PC-9 (cell line): ENCODE measurements around the gene ST6GALNAC1. TPM values are rescaled to one million over a fixed set of nuclear protein-coding genes. Genes with fewer than 3 reads are reported as not detected.
A peak's percentile ranks its signal among the peaks of the same experiment; 100 is the strongest.
"Not testable (repeated sequence)": the region's sequence is repeated elsewhere in the genome, so short reads cannot be mapped to it uniquely, and the experiment has no call there.

Experiments
- BruUV-seq: library from RNA; stranded (reverse); fragments of 400-500 nt; replicated peaks from 2 replicates; lab custom pipeline; 2021; lab: Mats Ljungman, UMichigan
- CTCF ChIA-PET: fragments of 300-600 bp; sonication (Branson Sonifier 250); formaldehyde crosslinking; loops from one replicate; lab custom pipeline; 2022; ENCODE audit warnings: antibody characterized with exemption; lab: Charles Lee
- POLR2A ChIA-PET: fragments of 300-600 bp; sonication (Branson Sonifier 250); formaldehyde crosslinking; loops from one replicate; lab custom pipeline; 2022; ENCODE audit warnings: antibody characterized with exemption; ENCODE audit not compliant: unreplicated experiment; lab: Charles Lee
- DNase-seq, 2 experiments: peaks; one replicate each; pipeline versions ENCODE4 v3.0.0 to v3.0.0-alpha.2; 2015 to 2022; ENCODE audit warnings: mixed read lengths in 1 of 2
- H2AFZ ChIP-seq: fragments of 200-600 bp; sonication (generic); 2 replicates; pipeline ENCODE4 v1.8.1; 2017; ENCODE audit warnings: antibody characterized with exemption
- H3F3A ChIP-seq: fragments of 200-600 bp; sonication (generic); 2 replicates; pipeline ENCODE4 v1.8.1; 2017; ENCODE audit warnings: antibody characterized with exemption, mild to moderate bottlenecking, low read depth; ENCODE audit not compliant: insufficient read depth
- H3K27ac ChIP-seq: fragments of 200-600 bp; sonication (generic); 2 replicates; pipeline ENCODE4 v1.6.1; 2016; ENCODE audit warnings: mixed run types
- H3K27me3 ChIP-seq: fragments of 200-600 bp; sonication (generic); 2 replicates; pipeline ENCODE4 v1.6.1; 2016; ENCODE audit warnings: low read depth, mixed run types; ENCODE audit not compliant: insufficient read depth
- H3K36me3 ChIP-seq: fragments of 200-600 bp; sonication (generic); 2 replicates; pipeline ENCODE4 v1.6.1; 2016; ENCODE audit warnings: low read depth, mixed run types
- H3K4me1 ChIP-seq: fragments of 200-600 bp; sonication (generic); replicated peaks from 2 replicates; pipeline ENCODE4 v1.6.1; 2016; ENCODE audit warnings: mixed run types; ENCODE audit not compliant: insufficient read depth
- H3K4me2 ChIP-seq: fragments of 200-600 bp; sonication (generic); 2 replicates; pipeline ENCODE4 v1.6.1; 2017; ENCODE audit warnings: mixed run types
- H3K4me3 ChIP-seq: fragments of 200-600 bp; sonication (generic); 2 replicates; pipeline ENCODE4 v1.6.1; 2016; ENCODE audit warnings: mixed run types
- H3K79me2 ChIP-seq: fragments of 200-600 bp; sonication (generic); 2 replicates; pipeline ENCODE4 v1.6.1; 2017; ENCODE audit warnings: low read depth, mixed run types
- H3K9me2 ChIP-seq: fragments of 200-600 bp; sonication (generic); 2 replicates; pipeline ENCODE4 v1.8.1; 2017; ENCODE audit warnings: mild to moderate bottlenecking; ENCODE audit not compliant: insufficient read depth
- H3K9me3 ChIP-seq: fragments of 200-600 bp; sonication (generic); 2 replicates; pipeline ENCODE4 v1.8.1; 2016; ENCODE audit warnings: low read depth; ENCODE audit not compliant: insufficient read depth
- H4K20me1 ChIP-seq: fragments of 200-600 bp; sonication (generic); 2 replicates; pipeline ENCODE4 v1.8.1; 2017; ENCODE audit not compliant: insufficient read depth
- CTCF ChIP-seq: fragments of 200-600 bp; sonication (generic); conservative IDR thresholded peaks from 2 replicates; pipeline ENCODE4 v1.6.1; 2017; ENCODE audit warnings: mixed run types, antibody characterized with exemption, mild to moderate bottlenecking, moderate library complexity
- EZH2 ChIP-seq: fragments of 200-600 bp; sonication (generic); IDR thresholded peaks from 2 replicates; pipeline ENCODE4 v1.8.0; 2017; ENCODE audit warnings: antibody characterized with exemption, low read depth
- intact Hi-C: fragments of 100-400 bp; cut with micrococcal nuclease; formaldehyde crosslinking; loops from one replicate; pipeline ENCODE4 v1.10.0; 2022; ENCODE audit not compliant: unreplicated experiment
- total RNA-seq: library from RNA; stranded (reverse); gene quantifications from 2 replicates; pipeline ENCODE4 v1.2.3, GENCODE V29; 2021

Gene ST6GALNAC1
- total RNA-seq, 1 experiment from 2014 or later, result 0.76 TPM

- BruUV-seq, POLR2A ChIA-PET, CTCF ChIA-PET: not testable (repeated sequence)
Measured at GRCh38 chr17:76606685-76607084, 36.9 kb downstream of the ST6GALNAC1 start.

GRCh38 chr17:76601065-76601464 lies 42.5 kb downstream of the ST6GALNAC1 start:
- Histone ChIP-seq H3K9me3 (no peaks in the 10 kb centered on the region), H4K20me1 (no peaks in the 10 kb centered on the region), H3K4me1 (peaks cover 41% of the 10 kb centered on the region), H3K79me2 (no peaks in the 10 kb centered on the region), H3K36me3 (no peaks in the 10 kb centered on the region), H3K4me2 (peak overlapping the region; percentile 72), H3K27ac (peak overlapping the region; percentile 91), H2AFZ (no peak overlapping the region), H3F3A (peaks cover 17% of the 10 kb centered on the region), H3K27me3 (no peaks in the 10 kb centered on the region), H3K4me3 (no peak overlapping the region), H3K9me2 (no peaks in the 10 kb centered on the region)
- BruUV-seq, result TSS peak; percentile 99
- intact Hi-C loops, result no loop called here
- no peak for DNase-seq
- TF ChIP-seq CTCF (no peak), EZH2 (no peak)
- ChIA-PET POLR2A (no interaction called here), CTCF (interaction anchor here (0.6 to 0.7 kb wide), 2 partner anchors 13 to 15 kb away, joined by 3 read pairs; partner anchors contain the start of gene ST6GALNAC2)

More at GRCh38 chr17:76606685-76607084, 36.9 kb downstream of the ST6GALNAC1 start:
- H3F3A ChIP-seq, H3K79me2 ChIP-seq, H3K9me3 ChIP-seq, H3K27me3 ChIP-seq, H3K36me3 ChIP-seq, H3K27ac ChIP-seq, DNase-seq, H3K9me2 ChIP-seq, intact Hi-C loops, H4K20me1 ChIP-seq, H2AFZ ChIP-seq, H3K4me2 ChIP-seq, H3K4me3 ChIP-seq: not testable (repeated sequence)
- peaks cover 26% of the 10 kb centered on the region for H3K4me1 ChIP-seq

- intact Hi-C loops, result no loop called here
- no peak overlapping the region for H2AFZ ChIP-seq
Measured at GRCh38 chr17:76599694-76600460, 43.7 kb downstream of the ST6GALNAC1 start.

More at GRCh38 chr17:76599694-76600460, 43.7 kb downstream of the ST6GALNAC1 start:
- H3K27ac ChIP-seq, result no peak overlapping the region
- no peaks in the 10 kb centered on the region for H4K20me1 ChIP-seq
- H3K4me2 ChIP-seq, result no peak overlapping the region
- no TSS peak for BruUV-seq
- H3K4me1 ChIP-seq, result peaks cover 41% of the 10 kb centered on the region
- no peak for TF ChIP-seq CTCF
- TF ChIP-seq EZH2, result no peak
- ChIA-PET CTCF (interaction anchor here (0.5 to 0.6 kb wide), 2 partner anchors 7 to 37 kb away, joined by 4 to 7 read pairs; no protein-coding TSS in a partner anchor), POLR2A (interaction anchor here (0.6 kb wide), 1 partner anchor 656 kb away, joined by 6 read pairs; no protein-coding TSS in a partner anchor)
- no peaks in the 10 kb centered on the region for H3K9me3 ChIP-seq
- H3K27me3 ChIP-seq, result no peaks in the 10 kb centered on the region
- DNase-seq, result no peak
- no peak overlapping the region for H3K4me3 ChIP-seq
- no peaks in the 10 kb centered on the region for H3K79me2 ChIP-seq
- H3K9me2 ChIP-seq, result no peaks in the 10 kb centered on the region
- H3K36me3 ChIP-seq, result no peaks in the 10 kb centered on the region
- H3F3A ChIP-seq, result peaks cover 17% of the 10 kb centered on the region
